Right cardiac atrium (tissue), 5 donors: ENCODE measurements around the gene CATSPER1. TPM values are rescaled to one million over a fixed set of nuclear protein-coding genes. Genes with fewer than 3 reads are reported as not detected.
A peak's percentile ranks its signal among the peaks of the same experiment; 100 is the strongest.

ENCODE experiments used
- ATAC-seq, 2 donors: fragments of 200-7000 bp; cut with Tn5 transposase; one replicate each; pipeline versions ENCODE4 v1.8.0 to v1.9.1; 2020; ENCODE audit warnings: moderate library complexity in 2 of 2, mild to moderate bottlenecking in 1 of 2
- DNase-seq, 3 donors: peaks; one replicate each; pipeline ENCODE4 v3.0.0-alpha.2; 2020
- H3K27ac ChIP-seq: one replicate; pipeline ENCODE4 v1.5.1; 2013; ENCODE audit warnings: mild to moderate bottlenecking, low read length, control low read depth, moderate library complexity
- H3K27me3 ChIP-seq: one replicate; pipeline ENCODE4 v1.6.1; 2013; ENCODE audit not compliant: control insufficient read depth, insufficient read depth
- H3K4me1 ChIP-seq: one replicate; pipeline ENCODE4 v1.6.1; 2013; ENCODE audit warnings: low read length; ENCODE audit not compliant: control insufficient read depth, insufficient read depth
- H3K4me3 ChIP-seq: one replicate; pipeline ENCODE4 v1.5.1; 2013; ENCODE audit warnings: low read length, control low read depth
- H3K9me3 ChIP-seq: one replicate; pipeline ENCODE4 v1.6.1; 2013; ENCODE audit warnings: low read length; ENCODE audit not compliant: control insufficient read depth
- WGBS: extraction: QIAGEN DNeasy Blood & Tissue Kit; methylation state at CpG from one replicate; pipeline ENCODE4 v1.1.7; 2013; 5-methylcytosine and 5-hydroxymethylcytosine counted together
- intact Hi-C, 4 donors: fragments of 100-400 bp; cut with DNase I; formaldehyde crosslinking; loops; one replicate each; pipeline versions ENCODE4 v1.11.0 to v1.14.0; 2022 to 2023
- polyA plus RNA-seq: library from polyadenylated mRNA; stranded (reverse); fragments of 200-250 nt; gene quantifications from one replicate; pipeline ENCODE4 v1.2.3, GENCODE V29; 2013
- total RNA-seq, 4 donors: library from RNA; stranded (reverse); fragmentation: NEBNext Ultra II Directional; extraction: Animal tissue kit (Norgen Biotek cat#: 25700); gene quantifications; one replicate each; pipeline ENCODE4 v1.2.1, GENCODE V29; 2021
- donor health status: healthy with polysubstance abuse.
- donor health status: DM: no; HTN: yes; CAD: no.
- donor health status: DM: no; HTN: no; CAD: no.
- donor health status: DM: no; HTN: yes; CAD: no; lungs with severe emphysema.
- donor health status: DM: yes; HTN: yes; CAD: no.

Gene CATSPER1
- total and polyA plus RNA-seq, 5 donors, result not detected

- no peak for ATAC-seq
- WGBS, result 78% methylated on average over 2 of the region's 2 CpGs
- DNase-seq, result no peak
- H3K4me3 ChIP-seq, result no peak overlapping the region
- intact Hi-C loops, result no loop called here
- no peak overlapping the region for H3K27ac ChIP-seq
- H3K27me3 ChIP-seq, result no peaks in the 10 kb centered on the region
- no peaks in the 10 kb centered on the region for H3K4me1 ChIP-seq
- H3K9me3 ChIP-seq, result no peaks in the 10 kb centered on the region
Measured at GRCh38 chr11:65997286-65997685, 29.0 kb downstream of the CATSPER1 start.

GRCh38 chr11:65992056-65992455 lies 34.2 kb downstream of the CATSPER1 start:
- WGBS, result 77% methylated on average over 5 of the region's 5 CpGs
- DNase-seq, result no peak
- Histone ChIP-seq H3K9me3 (no peaks in the 10 kb centered on the region), H3K4me3 (no peak overlapping the region), H3K4me1 (no peaks in the 10 kb centered on the region), H3K27me3 (no peaks in the 10 kb centered on the region), H3K27ac (no peak overlapping the region)
- intact Hi-C loops, result no loop called here
- no peak for ATAC-seq

DNA sequence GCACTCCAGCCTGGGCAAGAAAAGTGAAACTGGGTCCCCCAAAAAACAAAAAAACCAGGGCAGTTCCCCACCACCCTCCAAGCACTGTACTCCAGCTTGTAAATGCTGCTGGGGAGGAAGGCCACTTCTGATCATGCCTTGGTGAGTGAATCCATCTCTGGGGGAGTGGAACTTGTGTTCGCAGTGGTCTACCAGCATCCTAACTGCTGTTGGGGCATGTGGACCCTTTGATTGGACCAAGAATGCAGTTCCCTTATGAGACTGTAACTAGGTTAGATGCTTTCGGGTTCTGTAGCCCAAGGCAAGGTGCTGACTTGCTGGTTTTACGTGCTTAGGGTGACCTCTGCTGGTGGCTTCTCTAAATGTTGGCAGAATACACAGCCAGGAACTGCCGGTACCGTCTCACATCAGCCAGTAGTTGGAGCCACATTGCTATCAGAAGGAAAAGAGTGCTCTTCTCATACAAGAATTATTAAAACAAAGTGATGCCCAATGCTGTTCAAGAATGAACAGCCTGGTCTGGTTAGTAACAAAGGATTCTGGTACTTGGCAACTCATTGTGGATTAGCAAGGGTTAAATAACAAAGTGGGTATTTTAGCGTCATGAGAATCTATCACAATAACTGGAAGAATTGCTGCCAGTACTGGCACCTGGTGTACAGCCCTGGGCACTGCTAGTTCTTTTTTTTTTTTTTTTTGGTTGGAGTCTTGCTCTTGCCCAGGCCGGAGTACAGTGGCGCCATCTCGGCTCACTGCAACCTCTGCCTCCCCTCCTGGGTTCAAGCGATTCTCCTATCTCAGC lies 37.3 kb downstream of the CATSPER1 start:
- 21% methylated on average over 10 of the region's 10 CpGs for WGBS
- Histone ChIP-seq H3K4me1 (no peaks in the 10 kb centered on the region), H3K4me3 (no peak overlapping the region), H3K9me3 (no peaks in the 10 kb centered on the region), H3K27ac (no peak overlapping the region), H3K27me3 (no peaks in the 10 kb centered on the region)
- peak; percentile 82 to 92 (median 82) for DNase-seq
- intact Hi-C loops, result loop anchor here (2.0 to 10.0 kb wide), 6 partner anchors 102 to 284 kb away; partner anchors contain the start of genes FIBP (in 1 of the 4) and KAT5 (in 1 of the 4)
- ATAC-seq, result peak; percentile 96

GRCh38 chr11:65987336-65987735 lies 38.9 kb downstream of the CATSPER1 start:
- Histone ChIP-seq H3K27ac (no peak overlapping the region), H3K27me3 (no peaks in the 10 kb centered on the region), H3K4me3 (no peak overlapping the region), H3K4me1 (no peaks in the 10 kb centered on the region), H3K9me3 (no peaks in the 10 kb centered on the region)
- no peak for DNase-seq
- 85% methylated on average over 9 of the region's 9 CpGs for WGBS
- intact Hi-C loops, result loop anchor here (5.0 to 10.0 kb wide), 5 partner anchors 100 to 283 kb away; partner anchors contain the start of genes FIBP (in 1 of the 4) and KAT5 (in 1 of the 4)
- ATAC-seq, result no peak

DNA sequence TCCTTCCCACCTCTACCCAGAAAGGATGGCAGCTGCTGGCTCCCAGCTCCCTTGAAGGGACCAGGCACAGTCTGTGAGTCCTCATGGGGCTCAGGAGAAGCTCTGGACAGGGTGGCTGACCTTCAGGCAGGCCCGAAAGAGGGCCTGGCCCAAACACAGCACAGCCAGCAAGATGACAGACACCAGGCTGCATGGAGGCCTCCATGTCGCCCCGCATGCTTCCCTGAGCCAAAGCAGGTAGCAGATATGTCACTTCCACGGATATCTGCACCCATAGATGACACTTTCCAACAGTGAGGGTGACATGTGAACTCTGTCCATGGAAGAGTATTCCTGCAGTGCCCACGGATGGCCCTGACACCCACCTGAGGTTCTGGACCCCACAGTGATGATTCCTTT lies 42.7 kb downstream of the CATSPER1 start:
- ATAC-seq (no peak), DNase-seq (no peak)
- Histone ChIP-seq H3K9me3 (no peaks in the 10 kb centered on the region), H3K4me3 (no peak overlapping the region), H3K27ac (no peak overlapping the region), H3K27me3 (no peaks in the 10 kb centered on the region), H3K4me1 (no peaks in the 10 kb centered on the region)
- intact Hi-C loops, result loop anchor here in 2 of 4 donors (10.0 kb wide), 2 partner anchors 269 to 279 kb away; partner anchors contain the start of gene KAT5 (in 1 of the 2)
- WGBS, result 79% methylated on average over 5 of the region's 5 CpGs

GRCh38 chr11:65982824-65983588 lies 43.3 kb downstream of the CATSPER1 start:
- DNase-seq, result no peak
- H3K9me3 ChIP-seq, result no peaks in the 10 kb centered on the region
- H3K4me1 ChIP-seq, result no peaks in the 10 kb centered on the region
- WGBS, result 74% methylated on average over 22 of the region's 22 CpGs
- no peaks in the 10 kb centered on the region for H3K27me3 ChIP-seq
- no peak overlapping the region for H3K4me3 ChIP-seq
- no peak for ATAC-seq
- intact Hi-C loops, result loop anchor here in 2 of 4 donors (10.0 kb wide), 2 partner anchors 268 to 278 kb away; partner anchors contain the start of gene KAT5 (in 1 of the 2)
- H3K27ac ChIP-seq, result no peak overlapping the region

DNA sequence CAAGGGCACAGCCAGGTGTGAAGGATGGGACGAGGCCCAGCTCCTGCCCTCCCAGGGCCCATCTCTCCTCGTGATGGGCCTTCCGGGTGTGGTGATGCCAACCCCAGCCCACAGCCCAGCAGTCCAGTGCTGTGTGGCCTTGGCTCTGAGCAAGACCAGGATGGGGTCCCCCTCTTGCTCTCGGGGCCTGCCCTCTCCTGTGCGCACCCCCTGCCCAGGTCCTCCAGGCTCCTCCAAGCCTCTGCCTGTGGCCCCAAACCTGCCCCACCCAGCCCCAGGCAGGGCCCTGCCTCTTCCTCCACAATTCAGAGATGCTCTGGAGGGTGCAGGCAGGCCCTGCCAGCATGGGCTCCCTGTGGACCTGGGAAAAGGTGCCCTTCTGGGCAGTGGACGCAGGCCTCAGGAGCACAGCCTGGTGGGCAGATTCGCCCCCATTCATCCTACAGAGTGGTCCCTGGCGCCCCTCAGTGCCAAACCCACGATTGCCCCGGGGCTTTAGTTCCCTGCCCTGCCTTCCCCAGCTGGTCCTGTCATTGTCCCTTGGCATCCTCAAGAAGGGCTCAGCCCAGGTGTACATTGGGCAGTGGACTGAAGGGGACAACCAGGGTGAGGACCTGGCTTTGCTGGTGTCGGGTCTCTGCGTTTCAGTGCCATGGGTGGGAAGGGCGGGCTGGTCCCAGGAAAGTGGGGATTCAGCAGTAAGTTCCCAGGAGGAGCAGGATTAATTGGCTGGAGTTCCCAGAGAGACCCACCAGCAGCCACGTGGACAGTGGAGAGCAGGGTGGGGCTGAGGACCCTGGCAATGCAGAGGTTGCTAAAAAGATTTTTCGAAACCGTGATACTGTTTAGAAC lies 44.1 kb downstream of the CATSPER1 start:
- intact Hi-C loops, result loop anchor here in 2 of 4 donors (10.0 kb wide), 2 partner anchors 267 to 277 kb away; partner anchors contain the start of gene KAT5 (in 1 of the 2)
- DNase-seq (no peak), ATAC-seq (no peak)
- no peaks in the 10 kb centered on the region for H3K9me3 ChIP-seq
- no peaks in the 10 kb centered on the region for H3K4me1 ChIP-seq
- H3K4me3 ChIP-seq, result no peak overlapping the region
- 77% methylated on average over 16 of the region's 16 CpGs for WGBS
- no peak overlapping the region for H3K27ac ChIP-seq
- no peaks in the 10 kb centered on the region for H3K27me3 ChIP-seq

- ATAC-seq, result peak in 1 of 2 donors; percentile 8
- intact Hi-C loops, result loop anchor here in 2 of 4 donors (10.0 kb wide), 2 partner anchors 266 to 276 kb away; partner anchors contain the start of gene KAT5 (in 1 of the 2)
- no peak overlapping the region for H3K27ac ChIP-seq
Measured at GRCh38 chr11:65981101-65981740, 45.1 kb downstream of the CATSPER1 start.

DNA sequence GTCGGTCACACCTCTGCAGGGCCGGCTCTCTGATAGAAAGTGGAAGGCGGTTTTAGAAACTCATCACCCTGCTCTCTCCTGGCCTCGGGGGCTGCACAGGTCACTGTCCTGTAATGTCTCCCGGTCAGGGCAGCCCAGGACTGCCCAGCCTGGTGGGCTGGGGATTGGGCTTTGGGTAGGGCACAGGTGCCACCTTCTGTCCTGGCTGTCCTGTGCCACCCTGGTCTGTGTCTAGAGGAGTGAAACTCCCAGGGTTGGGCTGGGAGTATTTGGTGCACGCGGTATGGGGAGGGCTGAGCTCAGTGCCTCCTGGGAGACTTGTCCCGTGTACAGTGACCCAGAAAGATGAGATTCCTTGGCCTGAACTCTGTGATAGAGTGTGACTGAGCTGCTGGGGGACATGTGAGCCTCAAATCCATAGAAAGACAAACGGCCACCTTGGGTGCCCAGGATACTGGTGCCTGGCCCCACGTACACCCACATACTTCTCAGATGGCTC lies 47.0 kb downstream of the CATSPER1 start:
- ATAC-seq (no peak), DNase-seq (peak in 1 of 3 donors; percentile 15)
- H3K4me1 ChIP-seq, result no peaks in the 10 kb centered on the region
- intact Hi-C loops, result no loop called here
- H3K27ac ChIP-seq, result no peak overlapping the region
- 82% methylated on average over 10 of the region's 10 CpGs for WGBS
- H3K9me3 ChIP-seq, result no peaks in the 10 kb centered on the region
- H3K4me3 ChIP-seq, result no peak overlapping the region
- H3K27me3 ChIP-seq, result no peaks in the 10 kb centered on the region

More at GRCh38 chr11:65981101-65981740, 45.1 kb downstream of the CATSPER1 start:
- no peak overlapping the region for H3K4me3 ChIP-seq
- WGBS, result 76% methylated on average over 12 of the region's 12 CpGs
- H3K27me3 ChIP-seq, result no peaks in the 10 kb centered on the region
- DNase-seq, result no peak
- H3K4me1 ChIP-seq, result no peaks in the 10 kb centered on the region
- H3K9me3 ChIP-seq, result no peaks in the 10 kb centered on the region
